ENCODE data around the gene DLL4.

The DLL4 gene

GRCh38 chr15:40928821-40929659 lies at the start of gene DLL4:
DLL4 (plus strand) TSS chr15:40929340; CDS start chr15:40929669, 329 bp downstream.
- Histone ChIP-seq H3K27me3 (ENCODE audit: control insufficient read depth in 2 of 2, insufficient read depth in 2 of 2, low read length in 2 of 2) (peaks cover 13 to 19% of the 10 kb centered on the region in 2 donors), H3K4me3 (ENCODE audit: low read length in 2 of 2) (peak within 1 kb of the TSS; percentile 73 to 78), H3K9ac (ENCODE audit: low read depth in 1 of 2, low read length in 2 of 2) (peak within 1 kb of the TSS; percentile 60 to 77), H3K9me3 (ENCODE audit: control insufficient read depth in 2 of 2, low read length in 2 of 2) (no peaks in the 10 kb centered on the region), H3K4me1 (ENCODE audit: control insufficient read depth in 2 of 2, insufficient read depth in 2 of 2, low read length in 2 of 2) (peaks cover 63 to 68% of the 10 kb centered on the region in 2 donors), H3K27ac (ENCODE audit: low read depth in 2 of 2, low read length in 2 of 2) (peak within 1 kb of the TSS; percentile 73 to 92), H3K36me3 (ENCODE audit: control insufficient read depth in 2 of 2, insufficient read depth in 2 of 2, low read length in 2 of 2) (no peaks in the 10 kb centered on the region)

GRCh38 chr15:40879609-40880008 lies 49.5 kb upstream of the DLL4 start:
- H3K9me3 ChIP-seq (ENCODE audit: control insufficient read depth in 2 of 2, low read length in 2 of 2) = no peaks in the 10 kb centered on the region
- H3K9ac ChIP-seq (ENCODE audit: low read depth in 1 of 2, low read length in 2 of 2) = no peak overlapping the region
- H3K27me3 ChIP-seq (ENCODE audit: control insufficient read depth in 2 of 2, insufficient read depth in 2 of 2, low read length in 2 of 2) = no peaks in the 10 kb centered on the region
- no peak overlapping the region for H3K4me3 ChIP-seq (ENCODE audit: low read length in 2 of 2)
- H3K27ac ChIP-seq (ENCODE audit: low read depth in 2 of 2, low read length in 2 of 2) = peak overlapping the region in 1 of 2 donors; percentile 47
- H3K36me3 ChIP-seq (ENCODE audit: control insufficient read depth in 2 of 2, insufficient read depth in 2 of 2, low read length in 2 of 2) = no peaks in the 10 kb centered on the region
- peaks cover 3 to 7% of the 10 kb centered on the region in 2 donors for H3K4me1 ChIP-seq (ENCODE audit: control insufficient read depth in 2 of 2, insufficient read depth in 2 of 2, low read length in 2 of 2)

- Histone ChIP-seq H3K9ac (ENCODE audit: low read depth in 1 of 2, low read length in 2 of 2) (no peak overlapping the region), H3K4me1 (ENCODE audit: control insufficient read depth in 2 of 2, insufficient read depth in 2 of 2, low read length in 2 of 2) (peaks cover 3 to 7% of the 10 kb centered on the region in 2 donors), H3K4me3 (ENCODE audit: low read length in 2 of 2) (no peak overlapping the region), H3K27ac (ENCODE audit: low read depth in 2 of 2, low read length in 2 of 2) (no peak overlapping the region), H3K27me3 (ENCODE audit: control insufficient read depth in 2 of 2, insufficient read depth in 2 of 2, low read length in 2 of 2) (no peaks in the 10 kb centered on the region), H3K9me3 (ENCODE audit: control insufficient read depth in 2 of 2, low read length in 2 of 2) (no peaks in the 10 kb centered on the region), H3K36me3 (ENCODE audit: control insufficient read depth in 2 of 2, insufficient read depth in 2 of 2, low read length in 2 of 2) (no peaks in the 10 kb centered on the region)
These were observed 47.8 kb upstream of the DLL4 start for GRCh38 chr15:40881351-40881750.

- Histone ChIP-seq H3K9me3 (ENCODE audit: control insufficient read depth in 2 of 2, low read length in 2 of 2) (no peaks in the 10 kb centered on the region), H3K4me3 (ENCODE audit: low read length in 2 of 2) (no peak overlapping the region), H3K36me3 (ENCODE audit: control insufficient read depth in 2 of 2, insufficient read depth in 2 of 2, low read length in 2 of 2) (no peaks in the 10 kb centered on the region), H3K27ac (ENCODE audit: low read depth in 2 of 2, low read length in 2 of 2) (no peak overlapping the region), H3K27me3 (ENCODE audit: control insufficient read depth in 2 of 2, insufficient read depth in 2 of 2, low read length in 2 of 2) (no peaks in the 10 kb centered on the region), H3K9ac (ENCODE audit: low read depth in 1 of 2, low read length in 2 of 2) (no peak overlapping the region), H3K4me1 (ENCODE audit: control insufficient read depth in 2 of 2, insufficient read depth in 2 of 2, low read length in 2 of 2) (peaks cover 0 to 2% of the 10 kb centered on the region in 2 donors)
These were observed 42.6 kb upstream of the DLL4 start for GRCh38 chr15:40886586-40886985.

- H3K9ac ChIP-seq (ENCODE audit: low read depth in 1 of 2, low read length in 2 of 2) = no peak overlapping the region
- no peak overlapping the region for H3K4me3 ChIP-seq (ENCODE audit: low read length in 2 of 2)
- H3K4me1 ChIP-seq (ENCODE audit: control insufficient read depth in 2 of 2, insufficient read depth in 2 of 2, low read length in 2 of 2) = peaks cover 18 to 23% of the 10 kb centered on the region in 2 donors
- H3K27ac ChIP-seq (ENCODE audit: low read depth in 2 of 2, low read length in 2 of 2) = no peak overlapping the region
- no peaks in the 10 kb centered on the region for H3K36me3 ChIP-seq (ENCODE audit: control insufficient read depth in 2 of 2, insufficient read depth in 2 of 2, low read length in 2 of 2)
- H3K9me3 ChIP-seq (ENCODE audit: control insufficient read depth in 2 of 2, low read length in 2 of 2) = no peaks in the 10 kb centered on the region
- H3K27me3 ChIP-seq (ENCODE audit: control insufficient read depth in 2 of 2, insufficient read depth in 2 of 2, low read length in 2 of 2) = no peaks in the 10 kb centered on the region
These were observed 40.0 kb upstream of the DLL4 start for GRCh38 chr15:40889112-40889511.

- H3K27me3 ChIP-seq (ENCODE audit: control insufficient read depth in 2 of 2, insufficient read depth in 2 of 2, low read length in 2 of 2) = no peaks in the 10 kb centered on the region
- peaks cover 28 to 34% of the 10 kb centered on the region in 2 donors for H3K4me1 ChIP-seq (ENCODE audit: control insufficient read depth in 2 of 2, insufficient read depth in 2 of 2, low read length in 2 of 2)
- H3K36me3 ChIP-seq (ENCODE audit: control insufficient read depth in 2 of 2, insufficient read depth in 2 of 2, low read length in 2 of 2) = peaks cover 0 to 2% of the 10 kb centered on the region in 2 donors
- H3K27ac ChIP-seq (ENCODE audit: low read depth in 2 of 2, low read length in 2 of 2) = no peak overlapping the region
- H3K4me3 ChIP-seq (ENCODE audit: low read length in 2 of 2) = no peak overlapping the region
- no peak overlapping the region for H3K9ac ChIP-seq (ENCODE audit: low read depth in 1 of 2, low read length in 2 of 2)
- no peaks in the 10 kb centered on the region for H3K9me3 ChIP-seq (ENCODE audit: control insufficient read depth in 2 of 2, low read length in 2 of 2)
These were observed 38.0 kb upstream of the DLL4 start for GRCh38 chr15:40891138-40891537.

GRCh38 chr15:40891810-40892446 lies 37.2 kb upstream of the DLL4 start:
- Histone ChIP-seq H3K9ac (ENCODE audit: low read depth in 1 of 2, low read length in 2 of 2) (peak overlapping the region in 1 of 2 donors; percentile 41), H3K27ac (ENCODE audit: low read depth in 2 of 2, low read length in 2 of 2) (peak overlapping the region; percentile 35 to 49), H3K36me3 (ENCODE audit: control insufficient read depth in 2 of 2, insufficient read depth in 2 of 2, low read length in 2 of 2) (peaks cover 0 to 4% of the 10 kb centered on the region in 2 donors), H3K27me3 (ENCODE audit: control insufficient read depth in 2 of 2, insufficient read depth in 2 of 2, low read length in 2 of 2) (no peaks in the 10 kb centered on the region), H3K9me3 (ENCODE audit: control insufficient read depth in 2 of 2, low read length in 2 of 2) (no peaks in the 10 kb centered on the region), H3K4me1 (ENCODE audit: control insufficient read depth in 2 of 2, insufficient read depth in 2 of 2, low read length in 2 of 2) (peaks cover 28 to 34% of the 10 kb centered on the region in 2 donors), H3K4me3 (ENCODE audit: low read length in 2 of 2) (no peak overlapping the region)

GRCh38 chr15:40892447-40893012 lies 36.6 kb upstream of the DLL4 start:
- H3K36me3 ChIP-seq (ENCODE audit: control insufficient read depth in 2 of 2, insufficient read depth in 2 of 2, low read length in 2 of 2) = peaks cover 0 to 8% of the 10 kb centered on the region in 2 donors
- no peaks in the 10 kb centered on the region for H3K9me3 ChIP-seq (ENCODE audit: control insufficient read depth in 2 of 2, low read length in 2 of 2)
- H3K27me3 ChIP-seq (ENCODE audit: control insufficient read depth in 2 of 2, insufficient read depth in 2 of 2, low read length in 2 of 2) = no peaks in the 10 kb centered on the region
- peak overlapping the region; percentile 30 to 41 for H3K9ac ChIP-seq (ENCODE audit: low read depth in 1 of 2, low read length in 2 of 2)
- no peak overlapping the region for H3K4me3 ChIP-seq (ENCODE audit: low read length in 2 of 2)
- H3K4me1 ChIP-seq (ENCODE audit: control insufficient read depth in 2 of 2, insufficient read depth in 2 of 2, low read length in 2 of 2) = peaks cover 28 to 34% of the 10 kb centered on the region in 2 donors
- peak overlapping the region; percentile 35 to 41 for H3K27ac ChIP-seq (ENCODE audit: low read depth in 2 of 2, low read length in 2 of 2)

- no peak overlapping the region for H3K4me3 ChIP-seq (ENCODE audit: low read length in 2 of 2)
- H3K27ac ChIP-seq (ENCODE audit: low read depth in 2 of 2, low read length in 2 of 2) = peak overlapping the region; percentile 16 to 35
- no peaks in the 10 kb centered on the region for H3K9me3 ChIP-seq (ENCODE audit: control insufficient read depth in 2 of 2, low read length in 2 of 2)
- H3K36me3 ChIP-seq (ENCODE audit: control insufficient read depth in 2 of 2, insufficient read depth in 2 of 2, low read length in 2 of 2) = peaks cover 0 to 10% of the 10 kb centered on the region in 2 donors
- peaks cover 28 to 34% of the 10 kb centered on the region in 2 donors for H3K4me1 ChIP-seq (ENCODE audit: control insufficient read depth in 2 of 2, insufficient read depth in 2 of 2, low read length in 2 of 2)
- H3K27me3 ChIP-seq (ENCODE audit: control insufficient read depth in 2 of 2, insufficient read depth in 2 of 2, low read length in 2 of 2) = no peaks in the 10 kb centered on the region
- H3K9ac ChIP-seq (ENCODE audit: low read depth in 1 of 2, low read length in 2 of 2) = peak overlapping the region; percentile 30 to 68
These were observed 36.0 kb upstream of the DLL4 start for GRCh38 chr15:40893019-40893670.

Data from mucosa of rectum (tissue), 2 donors.